SKM-1 (cell line): ENCODE results near the gene HELZ.
"Not testable (repeated sequence)": the region's sequence is repeated elsewhere in the genome, so short reads cannot be mapped to it uniquely, and the experiment has no call there.

ENCODE experiments used
- DNase-seq: peaks from one replicate; lab custom pipeline; 2025; ENCODE audit not compliant: unreplicated experiment; lab: John Stamatoyannopoulos, UW

HELZ gene

DNA sequence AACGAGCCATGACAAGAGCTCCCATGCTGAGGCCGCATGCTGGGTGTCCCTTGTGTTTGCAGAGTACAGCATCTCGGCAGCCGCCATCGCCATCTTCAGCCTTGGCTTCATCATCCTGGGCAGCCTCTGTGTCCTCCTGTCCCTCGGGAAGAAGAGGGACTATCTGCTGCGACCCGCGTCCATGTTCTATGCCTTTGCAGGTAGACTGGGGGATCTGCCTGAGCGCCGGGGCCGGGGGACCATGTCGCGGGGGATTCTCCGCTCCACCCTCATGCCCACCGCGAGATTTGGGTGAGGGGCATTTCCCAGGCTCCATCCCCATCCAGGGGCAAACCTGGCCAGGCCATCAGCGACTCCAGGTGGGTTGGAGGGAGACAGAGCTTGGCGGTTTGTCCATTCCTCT is 190.0 kb downstream of the HELZ start:
- DNase-seq: no peak

GRCh38 chr17:67054608-67055007 is 190.4 kb downstream of the HELZ start:
- no peak for DNase-seq

DNA sequence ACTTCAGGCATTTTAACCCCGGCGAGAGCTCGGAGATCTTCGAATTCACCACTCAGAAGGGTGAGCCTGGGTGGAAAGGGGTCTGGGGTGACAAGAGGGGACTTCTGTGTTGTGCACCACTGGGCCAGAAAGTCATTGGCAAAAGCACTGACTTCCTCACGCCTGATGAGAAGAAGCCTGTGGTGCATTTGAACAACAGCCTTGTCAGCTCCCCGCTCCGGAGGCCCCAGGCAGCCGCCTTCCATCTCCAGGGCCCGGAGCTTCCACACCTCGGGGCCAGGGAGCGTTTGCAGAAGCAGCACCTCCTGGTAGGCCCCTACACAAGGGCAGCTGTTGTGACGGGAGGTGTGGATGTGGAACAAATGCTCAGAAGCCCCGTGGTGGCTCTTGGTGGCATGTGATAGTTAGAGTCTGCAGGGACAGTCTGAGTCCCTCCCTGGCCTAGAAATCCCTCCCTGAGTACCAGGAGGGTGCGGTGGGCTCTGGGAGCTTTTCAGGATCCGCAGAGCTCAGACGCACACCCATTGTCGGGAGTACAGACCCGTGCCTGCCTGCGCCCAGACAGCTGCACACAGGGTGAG is 190.9 kb downstream of the HELZ start:
- no peak for DNase-seq

- no peak for DNase-seq
Observed at GRCh38 chr17:67053438-67054000, 191.5 kb downstream of the HELZ start.

GRCh38 chr17:67052720-67053437 is 192.1 kb downstream of the HELZ start:
- no peak for DNase-seq

- no peak for DNase-seq
Observed at GRCh38 chr17:67051837-67052236, 193.2 kb downstream of the HELZ start.

DNA sequence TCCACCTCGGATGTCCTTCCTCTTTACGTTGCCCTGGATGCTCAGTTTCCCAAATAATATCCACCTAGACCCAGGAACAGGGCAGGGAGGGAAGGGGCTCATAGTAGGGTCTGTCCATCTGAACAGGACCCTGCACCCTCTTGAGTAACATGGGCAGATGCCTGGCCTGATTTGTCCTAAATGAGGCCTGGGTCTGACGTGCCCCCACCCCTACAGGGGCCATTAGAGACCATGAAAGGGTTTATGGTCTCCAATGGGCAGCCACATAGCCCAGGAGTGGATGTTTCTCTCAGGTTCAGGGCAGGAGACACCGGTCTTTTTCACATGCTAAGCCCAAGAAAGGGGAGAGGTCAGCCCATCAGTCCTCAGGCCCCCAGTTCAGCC is 193.8 kb downstream of the HELZ start:
- DNase-seq: no peak

DNA sequence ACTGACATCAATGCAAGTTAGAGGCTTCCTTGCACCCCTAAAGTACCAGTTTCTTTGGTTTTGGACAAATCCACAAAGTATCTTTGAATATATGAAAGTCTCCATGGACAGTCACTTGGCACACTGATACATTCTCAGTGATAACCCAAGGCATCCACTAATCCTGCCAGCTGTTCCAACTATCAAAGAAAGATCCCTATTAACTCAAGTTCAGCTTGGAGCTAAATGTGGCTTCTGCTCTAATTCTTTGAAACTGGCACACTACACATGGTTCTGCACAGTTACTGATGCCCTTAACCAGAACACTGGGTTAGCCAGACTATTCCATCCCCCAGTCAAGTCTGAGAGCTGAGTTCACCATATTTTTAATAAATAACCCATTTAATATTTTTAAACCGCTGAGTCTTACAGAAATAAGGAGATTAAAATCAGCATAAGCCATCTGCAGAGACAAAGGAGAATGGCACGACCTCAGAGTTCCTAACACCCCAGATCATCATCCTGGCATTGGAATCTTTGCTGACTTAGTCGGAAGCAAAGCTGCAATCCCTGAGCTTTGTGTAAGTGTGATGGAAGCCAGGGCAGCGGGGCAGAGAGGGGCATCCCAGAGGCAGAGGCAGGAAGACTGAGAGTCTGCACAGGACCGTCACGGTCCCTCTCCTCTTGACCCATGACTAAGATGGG is 194.4 kb downstream of the HELZ start:
- no peak for DNase-seq

- no peak for DNase-seq
Observed at GRCh38 chr17:67050066-67050465, 194.9 kb downstream of the HELZ start.

DNA sequence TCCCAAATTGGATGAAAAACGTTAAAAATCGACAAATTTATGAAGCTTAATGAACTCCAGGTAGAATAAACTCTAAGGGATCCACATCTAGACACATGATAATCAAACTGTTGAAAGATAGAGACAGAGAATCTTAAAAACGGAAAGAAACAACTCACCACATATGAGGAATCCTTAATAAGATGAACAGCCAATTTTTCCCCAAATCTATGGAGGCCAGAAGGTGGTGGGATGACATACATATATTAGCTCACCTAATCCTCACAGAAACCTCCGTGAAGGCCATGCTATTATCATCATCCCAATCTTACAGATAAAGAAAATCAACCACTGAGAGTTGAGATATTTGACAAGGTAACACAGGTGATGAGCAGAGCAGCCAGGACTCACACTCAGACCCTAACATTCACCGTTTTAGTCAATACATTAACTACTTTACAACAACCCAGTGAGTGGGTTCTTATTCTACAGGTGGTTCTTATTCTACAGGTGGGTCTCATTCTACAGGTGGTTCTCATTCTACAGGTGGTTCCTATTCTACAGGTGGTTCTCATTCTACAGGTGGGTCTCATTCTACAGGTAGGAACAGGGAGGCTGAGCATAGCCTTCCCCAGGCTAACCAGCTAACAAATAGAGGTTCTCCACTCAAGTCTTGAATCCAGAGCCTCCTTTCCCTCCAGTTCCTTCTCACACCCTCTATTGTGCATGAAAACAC is 195.8 kb downstream of the HELZ start:
- no peak for DNase-seq

DNA sequence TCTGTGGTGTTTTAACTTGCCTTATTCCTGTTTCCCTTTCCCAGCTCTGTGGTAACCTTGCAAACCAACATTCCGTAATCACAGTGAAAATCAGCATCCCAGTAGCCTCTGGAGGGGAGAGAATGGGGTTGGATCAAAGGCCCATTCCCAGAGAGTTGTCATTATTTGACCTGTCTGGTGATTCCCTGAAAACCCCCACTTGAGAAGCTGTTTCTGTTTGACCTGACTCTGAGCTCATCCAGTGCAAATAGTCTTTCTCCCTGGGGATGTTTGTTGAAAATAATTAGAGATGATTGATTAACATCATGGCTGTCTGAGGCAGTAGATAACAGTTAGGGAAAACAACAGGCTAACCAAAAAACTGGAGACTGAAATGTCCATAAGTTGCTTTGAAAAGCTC is 197.6 kb downstream of the HELZ start:
- no peak for DNase-seq

- DNase-seq: no peak
Observed at GRCh38 chr17:67046398-67046797, 198.6 kb downstream of the HELZ start.

GRCh38 chr17:67044940-67045339 is 200.1 kb downstream of the HELZ start:
- no peak for DNase-seq

DNA sequence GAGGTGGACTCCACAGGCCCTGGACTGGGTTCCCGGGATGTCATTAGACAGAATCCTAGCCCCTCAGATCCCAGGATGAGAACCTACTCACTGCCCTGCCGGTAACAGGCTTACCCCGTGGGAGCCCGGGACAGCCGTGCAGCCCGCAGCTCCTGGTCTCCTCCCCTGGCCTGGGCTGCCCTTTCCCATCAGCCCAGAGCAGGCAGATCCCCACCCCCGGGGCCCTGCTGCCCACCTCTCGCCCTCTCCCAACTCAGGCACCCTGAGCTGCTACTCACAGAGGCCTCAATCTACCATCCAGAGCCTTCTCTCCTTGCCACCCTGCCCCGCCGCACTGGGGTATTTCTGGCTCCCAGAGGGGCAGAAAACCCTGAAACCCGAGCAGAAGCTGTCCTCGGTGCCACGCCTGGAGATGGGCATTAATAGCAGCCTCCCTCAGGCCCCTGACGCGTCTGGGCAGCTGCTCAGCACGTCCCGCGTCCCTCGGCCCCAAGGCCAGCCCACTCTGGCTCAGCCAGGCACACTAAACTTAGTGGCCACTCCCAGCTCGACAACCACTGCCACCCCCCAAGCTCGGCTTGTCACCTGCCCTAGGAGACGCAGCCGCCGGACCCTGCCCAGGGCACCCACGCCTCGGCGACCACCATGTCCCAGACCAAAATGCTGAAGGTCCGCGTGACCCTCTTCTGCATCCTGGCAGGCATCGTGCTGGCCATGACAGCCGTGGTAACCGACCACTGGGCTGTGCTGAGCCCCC is 200.8 kb downstream of the HELZ start, which contains the start of gene CACNG1:
TSS of gene CACNG1 (plus strand) at position 539 of the 757 bp plus-strand sequence. CDS start at position 646, 107 bp downstream.
- DNase-seq: no peak

DNA sequence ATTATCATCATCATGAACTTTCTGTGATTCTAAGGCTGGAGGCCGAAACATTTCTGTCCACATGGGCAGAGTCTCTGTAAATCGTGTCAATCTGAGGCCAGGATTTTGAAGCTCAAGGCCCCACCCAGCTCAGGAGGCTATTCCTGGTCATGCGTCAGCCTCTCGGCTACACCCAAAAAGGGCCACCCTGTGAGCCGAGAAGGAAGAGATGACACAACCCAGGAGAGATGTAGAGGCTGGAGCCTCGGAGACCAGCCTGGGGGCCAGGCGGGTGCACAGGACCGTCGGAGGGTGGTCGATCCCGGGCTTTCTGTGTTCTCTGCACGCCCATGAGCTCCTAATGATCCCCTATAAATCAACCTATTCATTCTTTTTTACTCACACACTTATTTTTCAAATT is 201.7 kb downstream of the HELZ start:
- no peak for DNase-seq

- DNase-seq: no peak
Observed at GRCh38 chr17:67041941-67042899, 202.8 kb downstream of the HELZ start.

- no peak for DNase-seq
Observed at GRCh38 chr17:67041531-67041930, 203.5 kb downstream of the HELZ start.

- DNase-seq: not testable (repeated sequence)
Observed at GRCh38 chr17:67041119-67041518, 203.9 kb downstream of the HELZ start.

DNA sequence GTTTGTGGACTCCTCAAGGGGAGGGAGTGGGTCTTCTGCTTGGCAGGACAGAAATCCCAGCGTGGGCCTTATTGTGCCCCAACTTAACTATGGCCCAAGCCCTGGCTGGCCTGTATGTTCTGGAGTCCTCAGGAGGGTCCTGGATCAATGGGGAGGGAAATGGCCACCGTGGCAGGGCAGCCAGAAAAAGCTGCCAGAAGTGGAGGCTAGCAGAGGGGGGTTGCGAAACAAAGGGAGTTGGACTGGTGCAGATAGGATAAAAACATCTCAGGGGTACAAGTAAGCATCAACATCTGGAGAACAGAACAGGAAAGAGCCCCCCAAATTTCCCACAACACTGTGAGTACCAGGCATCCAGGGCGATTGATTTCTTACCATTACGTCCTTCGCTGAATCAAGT is 204.3 kb downstream of the HELZ start:
- DNase-seq: no peak
